ENCODE measurements around the gene L1TD1.
"Not testable (repeated sequence)": the region's sequence is repeated elsewhere in the genome, so short reads cannot be mapped to it uniquely, and the experiment has no call there.

L1TD1 gene

GRCh38 chr1:62218604-62219003 lies 24.0 kb downstream of the L1TD1 start:
- no peak for TF ChIP-seq SPI1 (IDR thresholded peaks at IDR 0.05; ENCODE audit: low read depth, low read length)
- TF ChIP-seq POU2F2 (IDR thresholded peaks at IDR 0.05; ENCODE audit: low read depth, low read length), result no peak
- no peak for TF ChIP-seq POLR2AphosphoS5 (IDR thresholded peaks at IDR 0.05; ENCODE audit: low read depth, low read length)
- TF ChIP-seq TAF1 (IDR thresholded peaks at IDR 0.05; ENCODE audit: low read depth, low read length), result no peak
- TF ChIP-seq PAX5 (IDR thresholded peaks at IDR 0.05; ENCODE audit: insufficient read depth, low read length, severe bottlenecking), result no peak
- no peak for TF ChIP-seq POLR2A (IDR thresholded peaks at IDR 0.05; ENCODE audit: low read depth, low read length)
- no peak for FAIRE-seq
- no peak for DNase-seq (ENCODE audit: insufficient read length, low spot score)

- DNase-seq (ENCODE audit: insufficient read length, low spot score); FAIRE-seq: not testable (repeated sequence)
These were observed 25.8 kb downstream of the L1TD1 start for GRCh38 chr1:62220456-62220855.

- FAIRE-seq, result no peak
- TF ChIP-seq TAF1 (IDR thresholded peaks at IDR 0.05; ENCODE audit: low read depth, low read length) (no peak), PAX5 (IDR thresholded peaks at IDR 0.05; ENCODE audit: insufficient read depth, low read length, severe bottlenecking) (no peak), POLR2A (IDR thresholded peaks at IDR 0.05; ENCODE audit: low read depth, low read length) (no peak), POLR2AphosphoS5 (IDR thresholded peaks at IDR 0.05; ENCODE audit: low read depth, low read length) (no peak), POU2F2 (IDR thresholded peaks at IDR 0.05; ENCODE audit: low read depth, low read length) (no peak), SPI1 (IDR thresholded peaks at IDR 0.05; ENCODE audit: low read depth, low read length) (no peak)
- no peak for DNase-seq (ENCODE audit: insufficient read length, low spot score)
These were observed 26.5 kb downstream of the L1TD1 start for GRCh38 chr1:62221171-62221570.

GRCh38 chr1:62222321-62222720 lies 27.7 kb downstream of the L1TD1 start:
- no peak for FAIRE-seq
- TF ChIP-seq POLR2AphosphoS5 (IDR thresholded peaks at IDR 0.05; ENCODE audit: low read depth, low read length), result no peak
- no peak for TF ChIP-seq POLR2A (IDR thresholded peaks at IDR 0.05; ENCODE audit: low read depth, low read length)
- no peak for TF ChIP-seq PAX5 (IDR thresholded peaks at IDR 0.05; ENCODE audit: insufficient read depth, low read length, severe bottlenecking)
- TF ChIP-seq POU2F2 (IDR thresholded peaks at IDR 0.05; ENCODE audit: low read depth, low read length), result no peak
- no peak for TF ChIP-seq SPI1 (IDR thresholded peaks at IDR 0.05; ENCODE audit: low read depth, low read length)
- no peak for TF ChIP-seq TAF1 (IDR thresholded peaks at IDR 0.05; ENCODE audit: low read depth, low read length)
- DNase-seq (ENCODE audit: insufficient read length, low spot score), result no peak

- no peak for TF ChIP-seq POLR2A (IDR thresholded peaks at IDR 0.05; ENCODE audit: low read depth, low read length)
- TF ChIP-seq TAF1 (IDR thresholded peaks at IDR 0.05; ENCODE audit: low read depth, low read length), result no peak
- no peak for TF ChIP-seq SPI1 (IDR thresholded peaks at IDR 0.05; ENCODE audit: low read depth, low read length)
- no peak for TF ChIP-seq PAX5 (IDR thresholded peaks at IDR 0.05; ENCODE audit: insufficient read depth, low read length, severe bottlenecking)
- no peak for TF ChIP-seq POLR2AphosphoS5 (IDR thresholded peaks at IDR 0.05; ENCODE audit: low read depth, low read length)
- no peak for TF ChIP-seq POU2F2 (IDR thresholded peaks at IDR 0.05; ENCODE audit: low read depth, low read length)
- FAIRE-seq, result no peak
- no peak for DNase-seq (ENCODE audit: insufficient read length, low spot score)
These were observed 29.5 kb downstream of the L1TD1 start for GRCh38 chr1:62224182-62224581.

- FAIRE-seq (no peak), DNase-seq (ENCODE audit: insufficient read length, low spot score) (no peak)
- TF ChIP-seq PAX5 (IDR thresholded peaks at IDR 0.05; ENCODE audit: insufficient read depth, low read length, severe bottlenecking) (no peak), SPI1 (IDR thresholded peaks at IDR 0.05; ENCODE audit: low read depth, low read length) (no peak), POLR2A (IDR thresholded peaks at IDR 0.05; ENCODE audit: low read depth, low read length) (no peak), POU2F2 (IDR thresholded peaks at IDR 0.05; ENCODE audit: low read depth, low read length) (no peak), POLR2AphosphoS5 (IDR thresholded peaks at IDR 0.05; ENCODE audit: low read depth, low read length) (no peak), TAF1 (IDR thresholded peaks at IDR 0.05; ENCODE audit: low read depth, low read length) (no peak)
These were observed 32.8 kb downstream of the L1TD1 start for GRCh38 chr1:62227496-62227895.

GRCh38 chr1:62228136-62228882 lies 33.7 kb downstream of the L1TD1 start:
- no peak for TF ChIP-seq TAF1 (IDR thresholded peaks at IDR 0.05; ENCODE audit: low read depth, low read length)
- no peak for TF ChIP-seq POU2F2 (IDR thresholded peaks at IDR 0.05; ENCODE audit: low read depth, low read length)
- TF ChIP-seq POLR2A (IDR thresholded peaks at IDR 0.05; ENCODE audit: low read depth, low read length), result no peak
- no peak for TF ChIP-seq PAX5 (IDR thresholded peaks at IDR 0.05; ENCODE audit: insufficient read depth, low read length, severe bottlenecking)
- no peak for TF ChIP-seq SPI1 (IDR thresholded peaks at IDR 0.05; ENCODE audit: low read depth, low read length)
- TF ChIP-seq POLR2AphosphoS5 (IDR thresholded peaks at IDR 0.05; ENCODE audit: low read depth, low read length), result no peak
- DNase-seq (ENCODE audit: insufficient read length, low spot score) (no peak), FAIRE-seq (no peak)

GRCh38 chr1:62228883-62229187 lies 34.2 kb downstream of the L1TD1 start:
- TF ChIP-seq POLR2A (IDR thresholded peaks at IDR 0.05; ENCODE audit: low read depth, low read length), result no peak
- no peak for TF ChIP-seq PAX5 (IDR thresholded peaks at IDR 0.05; ENCODE audit: insufficient read depth, low read length, severe bottlenecking)
- no peak for TF ChIP-seq TAF1 (IDR thresholded peaks at IDR 0.05; ENCODE audit: low read depth, low read length)
- TF ChIP-seq POLR2AphosphoS5 (IDR thresholded peaks at IDR 0.05; ENCODE audit: low read depth, low read length), result no peak
- TF ChIP-seq SPI1 (IDR thresholded peaks at IDR 0.05; ENCODE audit: low read depth, low read length), result no peak
- no peak for TF ChIP-seq POU2F2 (IDR thresholded peaks at IDR 0.05; ENCODE audit: low read depth, low read length)
- DNase-seq (ENCODE audit: insufficient read length, low spot score) (no peak), FAIRE-seq (no peak)

- no peak for DNase-seq (ENCODE audit: insufficient read length, low spot score)
- TF ChIP-seq POU2F2 (IDR thresholded peaks at IDR 0.05; ENCODE audit: low read depth, low read length) (no peak), TAF1 (IDR thresholded peaks at IDR 0.05; ENCODE audit: low read depth, low read length) (no peak), POLR2AphosphoS5 (IDR thresholded peaks at IDR 0.05; ENCODE audit: low read depth, low read length) (no peak), SPI1 (IDR thresholded peaks at IDR 0.05; ENCODE audit: low read depth, low read length) (no peak)
- FAIRE-seq, result no peak
These were observed 34.8 kb downstream of the L1TD1 start for GRCh38 chr1:62229468-62229867.

- FAIRE-seq (no peak), DNase-seq (ENCODE audit: insufficient read length, low spot score) (no peak)
- TF ChIP-seq POU2F2 (IDR thresholded peaks at IDR 0.05; ENCODE audit: low read depth, low read length), result no peak
- no peak for TF ChIP-seq POLR2A (IDR thresholded peaks at IDR 0.05; ENCODE audit: low read depth, low read length)
- TF ChIP-seq TAF1 (IDR thresholded peaks at IDR 0.05; ENCODE audit: low read depth, low read length), result no peak
- TF ChIP-seq POLR2AphosphoS5 (IDR thresholded peaks at IDR 0.05; ENCODE audit: low read depth, low read length), result no peak
- TF ChIP-seq PAX5 (IDR thresholded peaks at IDR 0.05; ENCODE audit: insufficient read depth, low read length, severe bottlenecking), result no peak
- no peak for TF ChIP-seq SPI1 (IDR thresholded peaks at IDR 0.05; ENCODE audit: low read depth, low read length)
These were observed 35.3 kb downstream of the L1TD1 start for GRCh38 chr1:62229932-62230331.

All from GM12891 (cell line).